ENCODE measurements around the gene GNAO1. TPM values are rescaled to one million over a fixed set of nuclear protein-coding genes. Genes with fewer than 3 reads are reported as not detected.

Gene GNAO1
- total RNA-seq, 1 donor from 2014 or later, result not detected

DNA sequence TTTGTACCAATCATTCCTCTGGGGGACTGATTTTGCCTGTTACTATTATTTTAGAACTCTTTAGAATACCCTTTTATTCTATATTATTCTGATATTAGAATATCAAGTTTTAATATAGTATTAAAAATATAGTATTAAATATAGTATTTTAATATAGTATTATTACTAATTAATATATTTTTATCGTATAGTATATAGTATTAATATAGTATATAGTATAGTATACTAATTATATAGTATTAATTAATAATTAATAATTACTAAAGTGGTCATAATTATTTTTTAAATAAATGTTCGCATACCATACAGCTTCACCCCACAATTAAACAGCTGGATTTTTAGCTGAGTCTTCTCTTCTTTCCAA, 73.3 kb downstream of the GNAO1 start:
- no peak for DNase-seq (ENCODE audit: low read depth)
- no peak for FAIRE-seq
- no peaks in the 10 kb centered on the region for H3K27me3 ChIP-seq (ENCODE audit: control insufficient read depth, insufficient read depth, low read length)
- H3K36me3 ChIP-seq (ENCODE audit: control insufficient read depth, insufficient read depth, low read length), result no peaks in the 10 kb centered on the region
- no peak for TF ChIP-seq CTCF (IDR thresholded peaks at IDR 0.05; ENCODE audit: insufficient read depth, low read length, severe bottlenecking)
- H3K4me3 ChIP-seq (ENCODE audit: low read depth, low read length), result no peak overlapping the region

- Histone ChIP-seq H3K36me3 (ENCODE audit: control insufficient read depth, insufficient read depth, low read length) (no peaks in the 10 kb centered on the region), H3K27me3 (ENCODE audit: control insufficient read depth, insufficient read depth, low read length) (no peaks in the 10 kb centered on the region), H3K4me3 (ENCODE audit: low read depth, low read length) (no peak overlapping the region)
- DNase-seq (ENCODE audit: low read depth) (no peak), FAIRE-seq (no peak)
- TF ChIP-seq CTCF (IDR thresholded peaks at IDR 0.05; ENCODE audit: insufficient read depth, low read length, severe bottlenecking), result no peak
These were observed 73.9 kb downstream of the GNAO1 start for GRCh38 chr16:56265184-56265583.

- no peak overlapping the region for H3K4me3 ChIP-seq (ENCODE audit: low read depth, low read length)
- DNase-seq (ENCODE audit: low read depth), result no peak
- H3K36me3 ChIP-seq (ENCODE audit: control insufficient read depth, insufficient read depth, low read length), result no peaks in the 10 kb centered on the region
- FAIRE-seq, result no peak
- TF ChIP-seq CTCF (IDR thresholded peaks at IDR 0.05; ENCODE audit: insufficient read depth, low read length, severe bottlenecking), result no peak
- no peaks in the 10 kb centered on the region for H3K27me3 ChIP-seq (ENCODE audit: control insufficient read depth, insufficient read depth, low read length)
These were observed 74.5 kb downstream of the GNAO1 start for GRCh38 chr16:56265746-56266145.

GRCh38 chr16:56266641-56267607, 75.6 kb downstream of the GNAO1 start:
- TF ChIP-seq CTCF (IDR thresholded peaks at IDR 0.05; ENCODE audit: insufficient read depth, low read length, severe bottlenecking), result no peak
- no peak overlapping the region for H3K4me3 ChIP-seq (ENCODE audit: low read depth, low read length)
- DNase-seq (ENCODE audit: low read depth) (no peak), FAIRE-seq (no peak)
- H3K27me3 ChIP-seq (ENCODE audit: control insufficient read depth, insufficient read depth, low read length), result no peaks in the 10 kb centered on the region
- H3K36me3 ChIP-seq (ENCODE audit: control insufficient read depth, insufficient read depth, low read length), result no peaks in the 10 kb centered on the region

GRCh38 chr16:56267888-56268287, 76.6 kb downstream of the GNAO1 start:
- Histone ChIP-seq H3K4me3 (ENCODE audit: low read depth, low read length) (no peak overlapping the region), H3K36me3 (ENCODE audit: control insufficient read depth, insufficient read depth, low read length) (no peaks in the 10 kb centered on the region), H3K27me3 (ENCODE audit: control insufficient read depth, insufficient read depth, low read length) (no peaks in the 10 kb centered on the region)
- TF ChIP-seq CTCF (IDR thresholded peaks at IDR 0.05; ENCODE audit: insufficient read depth, low read length, severe bottlenecking), result no peak
- FAIRE-seq (no peak), DNase-seq (ENCODE audit: low read depth) (no peak)

Measured in bronchial epithelial cell (primary cell).